ENCODE measurements around the gene CFAP46.

Gene CFAP46

GRCh38 chr10:132806561-132807003 lies 135.8 kb downstream of the CFAP46 start:
- TF ChIP-seq ZNF70 (CRISPR knock-in tag; IDR thresholded peaks at IDR 0.05) = no peak
- TF ChIP-seq POU6F1 (CRISPR knock-in tag; IDR thresholded peaks at IDR 0.05; ENCODE audit: borderline replicate concordance, low read depth) = no peak
- no peak for TF ChIP-seq PATZ1 (CRISPR knock-in tag; IDR thresholded peaks at IDR 0.05; ENCODE audit: borderline replicate concordance)
- TF ChIP-seq ZFP3 (CRISPR knock-in tag; IDR thresholded peaks at IDR 0.05) = no peak
- no peak for TF ChIP-seq CREB5 (CRISPR knock-in tag; IDR thresholded peaks at IDR 0.05; ENCODE audit: low read depth)
- ATAC-seq = no peak

- ATAC-seq = no peak
- TF ChIP-seq SNAI2 (CRISPR knock-in tag; IDR thresholded peaks at IDR 0.05) (no peak), TCF4 (CRISPR knock-in tag; IDR thresholded peaks at IDR 0.05; ENCODE audit: borderline replicate concordance) (no peak), ZFP3 (CRISPR knock-in tag; IDR thresholded peaks at IDR 0.05) (no peak), BACH2 (CRISPR knock-in tag; IDR thresholded peaks at IDR 0.05; ENCODE audit: borderline replicate concordance) (no peak), POU6F1 (CRISPR knock-in tag; IDR thresholded peaks at IDR 0.05; ENCODE audit: borderline replicate concordance, low read depth) (no peak), ARNTL (CRISPR knock-in tag; IDR thresholded peaks at IDR 0.05; ENCODE audit: borderline replicate concordance, low read depth) (no peak), OSR1 (CRISPR knock-in tag; IDR thresholded peaks at IDR 0.05) (no peak), TOX (CRISPR knock-in tag; IDR thresholded peaks at IDR 0.05; ENCODE audit: borderline replicate concordance) (no peak)
Measured at GRCh38 chr10:132806110-132806509, 136.3 kb downstream of the CFAP46 start.

GRCh38 chr10:132805599-132805998 lies 136.8 kb downstream of the CFAP46 start:
- TF ChIP-seq ZNF70 (CRISPR knock-in tag; IDR thresholded peaks at IDR 0.05) (no peak), ESRRG (CRISPR knock-in tag; IDR thresholded peaks at IDR 0.05) (no peak), OSR1 (CRISPR knock-in tag; IDR thresholded peaks at IDR 0.05) (no peak)

GRCh38 chr10:132804785-132805426 lies 137.5 kb downstream of the CFAP46 start:
- ATAC-seq = no peak
- TF ChIP-seq ARNTL (CRISPR knock-in tag; IDR thresholded peaks at IDR 0.05; ENCODE audit: borderline replicate concordance, low read depth) = no peak
- TF ChIP-seq ZNF70 (CRISPR knock-in tag; IDR thresholded peaks at IDR 0.05) = no peak
- no peak for TF ChIP-seq RARB (CRISPR knock-in tag; IDR thresholded peaks at IDR 0.05)
- TF ChIP-seq TSHZ2 (CRISPR knock-in tag; IDR thresholded peaks at IDR 0.05) = no peak
- TF ChIP-seq OSR1 (CRISPR knock-in tag; IDR thresholded peaks at IDR 0.05) = no peak
- no peak for TF ChIP-seq PATZ1 (CRISPR knock-in tag; IDR thresholded peaks at IDR 0.05; ENCODE audit: borderline replicate concordance)
- TF ChIP-seq CREB5 (CRISPR knock-in tag; IDR thresholded peaks at IDR 0.05; ENCODE audit: low read depth) = no peak

More at GRCh38 chr10:132805599-132805998, 136.8 kb downstream of the CFAP46 start:
- ATAC-seq = no peak

Data from SK-N-SH treated with all-trans-retinoic acid at 6 μM for 48 hours (cell line).